HG03354 (cell line): ENCODE measurements around the gene PHF2.

Experiments
- ATAC-seq: cut with Tn5 transposase; IDR thresholded peaks from one replicate; pipeline ENCODE4 v1.9.1; 2021; ENCODE audit warnings: mild to moderate bottlenecking; ENCODE audit not compliant: unreplicated experiment, poor library complexity, severe bottlenecking

PHF2 gene

GRCh38 chr9:93683331-93684134 is 107.1 kb downstream of the PHF2 start:
- no peak for ATAC-seq

DNA sequence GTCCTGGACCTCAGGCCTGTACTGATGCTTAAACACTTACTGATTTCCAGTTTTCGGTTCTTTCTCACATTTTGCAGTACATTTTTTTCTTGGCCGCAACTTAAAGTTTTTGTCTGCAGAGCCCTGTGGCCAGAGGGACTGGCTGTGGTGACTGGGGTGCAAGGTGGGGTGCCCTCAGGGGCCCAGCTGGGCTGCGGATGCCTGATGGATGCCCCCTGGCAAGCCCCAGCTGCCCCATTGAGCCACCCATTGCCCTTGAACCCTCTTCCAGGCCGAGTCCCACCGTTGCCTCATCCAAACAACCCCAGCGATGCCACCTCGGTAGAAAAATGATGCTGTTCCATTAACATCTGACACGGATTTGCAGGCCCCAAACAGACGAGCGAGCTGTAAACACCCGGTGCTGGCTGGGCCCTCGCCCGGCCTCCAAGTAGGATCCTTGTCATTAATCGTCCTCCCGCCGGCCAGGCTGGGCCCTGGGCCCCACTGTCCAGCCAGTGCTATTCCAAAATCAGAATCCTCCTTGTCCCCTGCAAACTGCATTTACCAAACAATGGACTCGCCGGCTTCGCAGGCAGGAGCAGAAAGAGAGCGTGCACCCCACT is 107.9 kb downstream of the PHF2 start:
- ATAC-seq, result no peak

GRCh38 chr9:93684806-93685543 is 108.6 kb downstream of the PHF2 start:
- ATAC-seq, result no peak

DNA sequence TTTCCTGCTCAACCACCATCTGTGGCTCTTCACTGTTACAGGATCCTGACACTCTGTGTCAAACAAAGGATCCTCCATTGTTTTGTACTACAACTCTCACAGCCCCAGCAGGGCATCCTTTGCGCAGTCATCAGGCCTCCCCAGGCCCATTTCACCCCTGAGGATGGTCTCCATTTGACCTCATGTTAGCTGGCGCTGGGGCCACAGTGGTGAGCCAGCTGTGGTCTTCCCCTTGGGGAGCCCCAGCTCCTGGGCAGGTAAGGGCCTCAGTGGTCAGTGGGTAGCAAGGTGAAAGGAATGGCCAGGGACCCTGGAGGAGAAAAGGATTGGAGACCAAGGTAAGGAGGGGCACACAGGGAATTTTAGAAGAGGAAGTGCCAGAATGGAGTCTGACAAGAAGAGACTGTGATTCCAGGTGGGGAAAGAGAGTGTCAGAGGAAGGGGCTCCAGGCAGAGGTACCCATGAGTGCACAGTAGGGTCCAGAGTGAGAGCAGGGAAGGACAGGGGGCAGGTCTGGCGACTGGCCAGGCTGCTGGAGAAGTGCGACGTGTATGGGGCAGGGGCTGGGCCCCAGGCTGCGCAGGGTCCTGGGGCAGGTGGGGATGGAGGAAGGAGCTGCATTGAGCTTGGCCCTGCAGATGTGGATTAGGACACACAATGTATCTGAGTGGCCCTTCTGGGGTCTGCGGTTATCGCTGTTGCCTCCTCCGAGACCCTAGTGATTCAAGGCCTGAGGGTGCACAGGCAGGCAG is 109.9 kb downstream of the PHF2 start:
- no peak for ATAC-seq

DNA sequence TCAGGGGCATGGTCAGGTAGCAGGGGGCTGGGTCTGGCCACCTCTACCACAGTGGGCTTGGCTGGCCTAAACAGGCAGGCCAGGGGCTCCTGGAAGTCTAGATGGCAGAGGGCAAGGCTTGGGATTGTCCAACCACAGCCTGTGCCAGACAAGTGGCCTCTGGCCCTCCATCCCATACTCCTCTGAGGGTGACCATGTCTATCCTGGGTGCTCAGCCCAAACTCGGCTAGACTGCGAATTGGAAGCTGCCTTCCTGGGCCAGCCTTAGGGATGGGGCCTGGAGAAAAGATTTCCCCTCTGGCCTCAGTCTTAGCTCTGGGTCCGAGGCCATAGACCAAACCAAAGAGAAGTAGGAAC is 110.5 kb downstream of the PHF2 start:
- no peak for ATAC-seq

DNA sequence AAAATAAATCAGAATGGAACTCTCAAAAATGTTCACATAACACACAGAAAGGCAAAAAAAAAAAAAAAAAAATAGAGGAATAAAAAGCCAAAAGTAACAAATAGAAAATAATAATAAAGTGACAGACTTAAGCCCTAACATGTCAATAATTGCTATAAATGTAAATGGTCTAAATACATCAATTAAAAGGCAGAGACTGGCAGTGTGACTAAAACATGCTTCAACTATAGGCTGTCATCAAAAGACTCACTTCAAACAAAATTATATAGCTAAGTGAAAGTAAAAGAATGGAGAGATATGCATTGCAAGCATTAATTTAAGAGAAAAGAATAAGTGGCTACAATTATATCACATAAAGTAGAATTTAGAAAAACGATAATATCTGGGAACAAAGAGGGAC is 114.2 kb downstream of the PHF2 start:
- ATAC-seq, result no peak

- no peak for ATAC-seq
Observed at GRCh38 chr9:93693129-93693528, 116.7 kb downstream of the PHF2 start.

- no peak for ATAC-seq
Observed at GRCh38 chr9:93697352-93698139, 121.2 kb downstream of the PHF2 start.

GRCh38 chr9:93698140-93698908 is 121.9 kb downstream of the PHF2 start:
- no peak for ATAC-seq

DNA sequence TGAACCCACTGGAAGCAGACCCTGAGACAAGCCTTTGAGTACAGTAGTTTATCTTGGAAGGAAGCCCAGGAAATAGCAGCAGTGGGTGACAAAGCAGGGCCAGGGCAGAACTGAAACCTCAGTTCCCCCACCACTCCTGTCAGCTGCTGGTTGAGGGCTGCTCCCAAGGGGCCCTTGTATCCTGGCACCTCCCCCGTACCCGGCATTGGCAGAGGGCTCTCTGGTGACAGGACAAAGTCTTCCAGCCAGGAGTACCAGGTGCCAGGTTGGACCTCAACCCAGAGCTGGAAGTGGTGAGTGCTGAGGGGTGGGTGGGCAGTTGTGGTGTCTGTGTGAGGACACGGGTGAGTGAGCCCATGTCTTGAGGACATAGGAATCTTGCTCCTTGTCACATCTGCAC is 123.3 kb downstream of the PHF2 start:
- ATAC-seq, result no peak

GRCh38 chr9:93701494-93702218 is 125.3 kb downstream of the PHF2 start:
- no peak for ATAC-seq

DNA sequence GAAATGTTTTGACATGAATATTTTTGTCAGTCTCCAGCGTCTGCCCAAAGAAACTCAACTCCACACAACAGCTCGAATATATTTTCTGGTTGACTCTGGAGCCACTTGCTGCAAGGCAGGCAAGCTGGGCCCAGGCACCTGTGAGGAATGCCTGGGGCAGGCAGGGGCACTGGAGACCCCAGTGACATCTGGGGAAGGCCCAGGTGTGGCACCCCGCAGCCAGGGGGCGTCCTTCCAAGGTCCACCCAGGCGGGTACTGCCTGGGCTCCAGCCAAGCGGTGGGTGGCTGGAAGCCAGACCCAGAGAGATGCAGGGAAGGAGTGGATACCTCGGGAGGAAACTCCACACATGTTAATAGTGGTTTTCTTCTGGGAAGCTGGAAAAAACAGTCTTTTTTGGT is 125.9 kb downstream of the PHF2 start:
- no peak for ATAC-seq

GRCh38 chr9:93708289-93708986 is 132.1 kb downstream of the PHF2 start:
- ATAC-seq, result no peak

DNA sequence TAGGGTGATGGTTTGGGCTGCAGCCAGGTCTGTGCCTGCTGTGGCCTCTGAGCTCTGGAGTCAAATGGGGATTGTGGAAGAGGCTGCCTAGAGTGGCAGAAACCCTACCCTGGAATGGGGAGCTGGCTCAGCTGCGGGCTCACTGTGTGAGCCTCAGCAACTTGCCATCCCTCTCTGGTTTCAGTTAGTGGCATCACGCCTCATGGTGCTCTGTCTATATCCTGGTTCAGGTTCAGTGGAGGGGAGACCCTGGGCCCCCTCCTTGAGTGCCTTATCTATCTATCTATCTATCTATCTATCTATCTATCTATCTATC is 132.6 kb downstream of the PHF2 start:
- no peak for ATAC-seq

DNA sequence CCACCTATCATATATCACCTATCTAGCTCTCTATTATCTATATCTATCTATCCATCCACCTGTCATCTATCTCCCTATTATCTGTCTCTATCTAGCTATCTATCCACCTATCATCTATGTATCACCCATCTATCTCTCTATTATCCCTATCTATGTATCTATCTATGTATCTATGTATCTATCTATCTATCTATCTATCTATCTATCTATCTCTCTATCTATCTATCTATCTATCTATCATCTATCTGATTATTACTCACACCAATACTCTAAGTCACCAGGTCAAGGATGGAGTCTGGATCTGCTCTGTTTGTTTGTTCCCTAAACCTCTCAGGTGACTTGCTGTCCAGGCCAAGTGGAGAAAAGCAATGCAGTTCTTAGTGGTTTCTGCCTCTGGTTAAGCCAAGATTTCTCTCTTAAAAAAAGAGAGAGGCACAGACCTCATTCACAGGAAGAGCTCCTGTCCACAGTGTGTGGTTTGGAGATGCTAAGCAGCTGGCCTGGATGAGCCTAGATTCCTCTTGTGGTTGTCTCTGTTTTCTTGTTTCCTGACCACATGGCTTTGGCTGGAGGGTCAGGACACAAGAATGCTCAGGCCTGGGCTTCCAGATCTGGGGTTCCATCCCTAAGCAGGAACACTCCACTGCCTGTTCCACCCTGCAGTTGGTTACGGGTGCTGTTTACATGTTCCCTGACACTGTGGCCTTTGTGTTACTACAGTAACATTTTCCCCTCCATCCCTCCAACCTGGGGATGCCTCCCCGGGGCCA is 133.4 kb downstream of the PHF2 start:
- ATAC-seq, result no peak

GRCh38 chr9:93710370-93710723 is 134.0 kb downstream of the PHF2 start:
- no peak for ATAC-seq

GRCh38 chr9:93711002-93711401 is 134.6 kb downstream of the PHF2 start:
- ATAC-seq, result no peak
